H1 (cell line): ENCODE results near the gene RPL36AL. TPM values are rescaled to one million over a fixed set of nuclear protein-coding genes. Genes with fewer than 3 reads are reported as not detected.
A peak's percentile ranks its signal among the peaks of the same experiment; 100 is the strongest.

Experiments
- BACH1 ChIP-seq: IDR thresholded peaks from 2 replicates; pipeline ENCODE4 v1.6.1; 2012; ENCODE audit warnings: low read length, improper control_type of control experiment
- BCL11A ChIP-seq, 2 experiments: IDR thresholded peaks; one replicate each; pipeline ENCODE4 v1.6.1; 2011; ENCODE audit warnings: low read depth in 2 of 2, low read length in 2 of 2, mild to moderate bottlenecking in 2 of 2
- CHD2 ChIP-seq: IDR thresholded peaks from 2 replicates; pipeline ENCODE4 v1.6.1; 2012; ENCODE audit warnings: low read length, improper control_type of control experiment
- EZH2 ChIP-seq: fragments of 200-600 bp; sonication (generic); IDR thresholded peaks from 2 replicates; pipeline ENCODE4 v1.7.1; 2012; ENCODE audit warnings: low read depth, mild to moderate bottlenecking, moderate library complexity, low read length, inconsistent platforms; ENCODE audit not compliant: severe bottlenecking
- HDAC2 ChIP-seq, 2 experiments: fragments of 300-600 bp in 1 of 2; sonication (generic) in 1 of 2; IDR thresholded peaks; 2 replicates each; pipeline ENCODE4 v1.6.1; 2011 to 2012; ENCODE audit warnings: low read depth in 2 of 2, low read length in 2 of 2, mild to moderate bottlenecking in 2 of 2, moderate library complexity in 2 of 2, borderline replicate concordance in 1 of 2, inconsistent platforms in 1 of 2
- KDM1A ChIP-seq: fragments of 200-600, 300-600 bp; sonication (generic); IDR thresholded peaks from 2 replicates; pipeline ENCODE4 v1.7.1; 2016; ENCODE audit warnings: mild to moderate bottlenecking, low read length, borderline replicate concordance
- KDM4A ChIP-seq: IDR thresholded peaks from one replicate; pipeline ENCODE4 v1.7.1; 2012; ENCODE audit warnings: low read depth, mild to moderate bottlenecking, moderate library complexity, low read length, inconsistent platforms; ENCODE audit not compliant: severe bottlenecking
- KDM5A ChIP-seq: fragments of 200-600 bp; IDR thresholded peaks from 2 replicates; pipeline ENCODE4 v1.7.1; 2012; ENCODE audit warnings: mild to moderate bottlenecking, low read length, inconsistent platforms, mixed read lengths
- NANOG ChIP-seq: IDR thresholded peaks from 2 replicates; pipeline ENCODE4 v1.6.1; 2011; ENCODE audit warnings: low read length, low read depth, mild to moderate bottlenecking, inconsistent platforms; ENCODE audit not compliant: insufficient read depth, poor library complexity, severe bottlenecking
- POLR2AphosphoS5 ChIP-seq: IDR thresholded peaks from 2 replicates; pipeline ENCODE4 v1.6.1; 2011; ENCODE audit warnings: low read depth, low read length
- RBBP5 ChIP-seq: IDR thresholded peaks from 2 replicates; pipeline ENCODE4 v1.7.1; 2012; ENCODE audit warnings: low read depth, mild to moderate bottlenecking, inconsistent platforms, low read length, moderate library complexity, borderline replicate concordance
- RFX5 ChIP-seq: IDR thresholded peaks from 2 replicates; pipeline ENCODE4 v1.6.1; 2011; ENCODE audit warnings: low read depth, low read length, improper control_type of control experiment, borderline replicate concordance
- RXRA ChIP-seq: IDR thresholded peaks from 2 replicates; pipeline ENCODE4 v1.6.1; 2011; ENCODE audit warnings: low read depth, mild to moderate bottlenecking, low read length, moderate library complexity; ENCODE audit not compliant: insufficient read depth
- SAP30 ChIP-seq: fragments of 300-600 bp; sonication (generic); IDR thresholded peaks from 2 replicates; pipeline ENCODE4 v1.7.1; 2012; ENCODE audit warnings: low read length, moderate library complexity, mild to moderate bottlenecking, inconsistent platforms; ENCODE audit not compliant: insufficient read depth, insufficient replicate concordance
- SIN3A ChIP-seq, 2 experiments: IDR thresholded peaks in 1 of 2; conservative IDR thresholded peaks in 1 of 2; 2 replicates each; pipeline ENCODE4 v1.6.1; 2011 to 2012; ENCODE audit warnings: low read length in 2 of 2, improper control_type of control experiment in 1 of 2, low read depth in 1 of 2, mild to moderate bottlenecking in 1 of 2
- SP1 ChIP-seq: IDR thresholded peaks from 2 replicates; pipeline ENCODE4 v1.6.1; 2011; ENCODE audit warnings: low read depth, low read length
- SP4 ChIP-seq: IDR thresholded peaks from 2 replicates; pipeline ENCODE4 v1.6.1; 2012; ENCODE audit warnings: low read length, inconsistent platforms
- SUZ12 ChIP-seq: fragments of 200-600 bp; sonication (generic); IDR thresholded peaks from 2 replicates; pipeline ENCODE4 v1.6.1; 2012; ENCODE audit warnings: mild to moderate bottlenecking, inconsistent platforms, low read length, moderate library complexity, mixed read lengths
- ZNF274 ChIP-seq: IDR thresholded peaks from 2 replicates; pipeline ENCODE4 v1.7.0; 2012; ENCODE audit warnings: low read length, borderline replicate concordance; ENCODE audit errors: extremely low read depth
- polyA plus RNA-seq, 7 experiments: library from polyadenylated mRNA; depleted of rRNA in 3 of 7; stranded (reverse) in 5 of 7; unstranded in 2 of 7; fragments of >200 nt in 5 of 7; fragments of 200-250 nt in 2 of 7; gene quantifications; 1 replicate in 5 of 7; 2 replicates in 1 of 7; 4 replicates in 1 of 7; pipeline versions ENCODE4 v1.2.1 to v1.2.3, GENCODE V29; 2011 to 2013; ENCODE audit warnings: missing spikeins in 2 of 7, mixed read lengths in 2 of 7
- total RNA-seq: library from RNA; stranded (reverse); fragmentation: NEBNext Ultra II Directional; extraction: Animal tissue kit (Norgen Biotek cat#: 25700); gene quantifications from 2 replicates; pipeline ENCODE4 v1.2.1, GENCODE V29; 2021
- TF ChIP-seq, protein P1 (sequence below): IDR thresholded peaks from 2 replicates; pipeline ENCODE4 v1.6.1; 2012; ENCODE audit warnings: inconsistent platforms

Gene RPL36AL
- total and polyA plus RNA-seq, 2 of the 8 experiments (the other 6 are each of a cell fraction or from before 2014, with no cell fraction given): 138 to 230 TPM

DNA sequence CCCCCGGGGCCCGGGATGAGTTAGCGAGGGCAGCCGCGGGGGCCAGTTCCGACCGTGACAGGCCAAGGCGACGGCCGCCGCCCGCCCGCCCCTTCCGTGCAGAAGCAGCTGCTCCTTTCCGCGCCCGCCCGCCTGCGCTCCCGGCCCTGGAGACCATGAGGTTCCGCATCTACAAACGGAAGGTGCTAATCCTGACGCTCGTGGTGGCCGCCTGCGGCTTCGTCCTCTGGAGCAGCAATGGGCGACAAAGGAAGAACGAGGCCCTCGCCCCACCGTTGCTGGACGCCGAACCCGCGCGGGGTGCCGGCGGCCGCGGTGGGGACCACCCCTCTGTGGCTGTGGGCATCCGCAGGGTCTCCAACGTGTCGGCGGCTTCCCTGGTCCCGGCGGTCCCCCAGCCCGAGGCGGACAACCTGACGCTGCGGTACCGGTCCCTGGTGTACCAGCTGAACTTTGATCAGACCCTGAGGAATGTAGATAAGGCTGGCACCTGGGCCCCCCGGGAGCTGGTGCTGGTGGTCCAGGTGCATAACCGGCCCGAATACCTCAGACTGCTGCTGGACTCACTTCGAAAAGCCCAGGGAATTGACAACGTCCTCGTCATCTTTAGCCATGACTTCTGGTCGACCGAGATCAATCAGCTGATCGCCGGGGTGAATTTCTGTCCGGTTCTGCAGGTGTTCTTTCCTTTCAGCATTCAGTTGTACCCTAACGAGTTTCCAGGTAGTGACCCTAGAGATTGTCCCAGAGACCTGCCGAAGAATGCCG is 872 bp upstream of the RPL36AL start (continued):
- TF ChIP-seq CHD2: no peak
- TF ChIP-seq, protein P1, sequence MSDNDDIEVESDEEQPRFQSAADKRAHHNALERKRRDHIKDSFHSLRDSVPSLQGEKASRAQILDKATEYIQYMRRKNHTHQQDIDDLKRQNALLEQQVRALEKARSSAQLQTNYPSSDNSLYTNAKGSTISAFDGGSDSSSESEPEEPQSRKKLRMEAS: peak; percentile 90
- TF ChIP-seq POLR2AphosphoS5: no peak
- peak; percentile 36 to 40; a peak in 1 of 4 replicates for TF ChIP-seq SIN3A (conservative IDR thresholded peaks at IDR 0.05 in 1 of 2, IDR thresholded peaks at IDR 0.05 in 1 of 2; ENCODE audit: low read depth in 1 of 2, low read length in 2 of 2)
- no peak for TF ChIP-seq KDM4A
- TF ChIP-seq HDAC2 (IDR thresholded peaks at IDR 0.05; ENCODE audit: borderline replicate concordance in 1 of 2, low read depth in 2 of 2, low read length in 2 of 2): 0 out of 4 replicates have a peak, but pooled peaks of 1 of the 2 experiments have one; percentile 14
- no peak for TF ChIP-seq BCL11A (IDR thresholded peaks at IDR 0.05; ENCODE audit: low read depth in 2 of 2, low read length in 2 of 2)
- no peak for TF ChIP-seq SP1
- TF ChIP-seq RFX5: no peak
- TF ChIP-seq RBBP5: no peak; the same call in 1 of the 2 replicates
- TF ChIP-seq EZH2: no peak
- TF ChIP-seq KDM5A: 0 out of 2 replicates have a peak, but pooled peaks have one; percentile 22
- TF ChIP-seq SP4: no peak
- no peak for TF ChIP-seq KDM1A
- TF ChIP-seq SAP30: no peak
- no peak for TF ChIP-seq RXRA
- TF ChIP-seq BACH1: no peak
- TF ChIP-seq SUZ12: no peak
- no peak for TF ChIP-seq NANOG
- TF ChIP-seq ZNF274: no peak
